Neural cell (in vitro differentiated cells): ENCODE results near the gene CLSTN2. TPM values are rescaled to one million over a fixed set of nuclear protein-coding genes. Genes with fewer than 3 reads are reported as not detected.

Source experiments
- H2AFZ ChIP-seq: fragments of 200-600, 300-800 bp; sonication (generic), shearing (Covaris generic); 2 replicates; pipeline ENCODE4 v1.6.0; 2014; ENCODE audit warnings: low read depth, mild to moderate bottlenecking, antibody characterized with exemption, low read length, moderate library complexity
- H3F3A ChIP-seq: fragments of 200-600 bp; shearing (Covaris generic); 2 replicates; pipeline ENCODE4 v1.6.1; 2016; ENCODE audit warnings: mild to moderate bottlenecking, moderate library complexity, mixed read lengths, antibody characterized with exemption, low read length; ENCODE audit not compliant: insufficient read depth, poor library complexity, severe bottlenecking
- H3K27ac ChIP-seq: fragments of 200-600, 300-800 bp; sonication (generic), shearing (Covaris generic); 2 replicates; pipeline ENCODE4 v1.5.1; 2014; ENCODE audit warnings: mild to moderate bottlenecking, low read length, moderate library complexity
- H3K27me3 ChIP-seq: fragments of 300-800, 200-600 bp; sonication (generic), shearing (Covaris generic); 2 replicates; pipeline ENCODE4 v1.6.0; 2014; ENCODE audit warnings: mild to moderate bottlenecking, low read depth, low read length, moderate library complexity; ENCODE audit not compliant: insufficient read depth
- H3K36me3 ChIP-seq: fragments of 300-800, 200-600 bp; sonication (generic), shearing (Covaris generic); 2 replicates; pipeline ENCODE4 v1.5.1; 2014; ENCODE audit warnings: mild to moderate bottlenecking, antibody characterized with exemption, low read length, moderate library complexity; ENCODE audit not compliant: insufficient read depth
- H3K4me2 ChIP-seq: fragments of 300-800, 200-600 bp; sonication (generic), shearing (Covaris generic); 2 replicates; pipeline ENCODE4 v1.6.0; 2014; ENCODE audit warnings: mild to moderate bottlenecking, low read length
- H3K4me3 ChIP-seq: fragments of 300-800, 200-600 bp; sonication (generic), shearing (Covaris generic); 2 replicates; pipeline ENCODE4 v1.5.1; 2014; ENCODE audit warnings: mild to moderate bottlenecking, low read length, moderate library complexity
- H3K79me2 ChIP-seq: fragments of 200-600 bp; shearing (Covaris generic); replicated peaks from 2 replicates; pipeline ENCODE4 v1.6.0; 2014; ENCODE audit warnings: mild to moderate bottlenecking, low read length, moderate library complexity; ENCODE audit not compliant: insufficient read depth
- H3K9ac ChIP-seq: fragments of 300-800, 200-600 bp; sonication (generic), shearing (Covaris generic); 2 replicates; pipeline ENCODE4 v1.6.1; 2016; ENCODE audit warnings: mild to moderate bottlenecking, low read length, mixed read lengths
- H3K9me2 ChIP-seq: fragments of 200-600 bp; shearing (Covaris generic); 2 replicates; pipeline ENCODE4 v1.6.1; 2016; ENCODE audit warnings: mild to moderate bottlenecking, low read length, mixed read lengths; ENCODE audit not compliant: insufficient read depth
- H3K9me3 ChIP-seq: fragments of 200-600, 300-800 bp; sonication (generic), shearing (Covaris generic); 2 replicates; pipeline ENCODE4 v1.6.1; 2016; ENCODE audit warnings: mild to moderate bottlenecking, mixed run types, low read length, moderate library complexity, mixed read lengths
- H4K20me1 ChIP-seq: fragments of 200-600 bp; shearing (Covaris generic); 2 replicates; pipeline ENCODE4 v1.6.1; 2016; ENCODE audit warnings: mild to moderate bottlenecking, mixed run types; ENCODE audit not compliant: insufficient read depth
- CTCF ChIP-seq: fragments of 450-650 bp; IDR thresholded peaks from 2 replicates; pipeline ENCODE4 v1.5.1; 2014; ENCODE audit warnings: antibody characterized with exemption, mild to moderate bottlenecking, moderate library complexity; ENCODE audit not compliant: poor library complexity, severe bottlenecking
- EP300 ChIP-seq: fragments of 450-650 bp; conservative IDR thresholded peaks from 2 replicates; pipeline ENCODE4 v1.6.1; 2014; ENCODE audit warnings: antibody characterized with exemption, mild to moderate bottlenecking, moderate library complexity; ENCODE audit not compliant: poor library complexity, severe bottlenecking
- EZH2 ChIP-seq: fragments of 200-600, 300-800 bp; shearing (Covaris generic), sonication (generic); IDR thresholded peaks from 2 replicates; pipeline ENCODE4 v1.6.1; 2014; ENCODE audit warnings: antibody characterized with exemption, low read length, borderline replicate concordance, mild to moderate bottlenecking; ENCODE audit not compliant: insufficient read depth, poor library complexity, severe bottlenecking
- MXI1 ChIP-seq: fragments of 450-650 bp; conservative IDR thresholded peaks from 2 replicates; pipeline ENCODE4 v1.6.1; 2014; ENCODE audit warnings: antibody characterized with exemption, mild to moderate bottlenecking; ENCODE audit not compliant: poor library complexity, severe bottlenecking
- POLR2AphosphoS5 ChIP-seq: IDR thresholded peaks from 2 replicates; pipeline ENCODE4 v1.6.1; 2012
- RAD21 ChIP-seq: fragments of 450-650 bp; conservative IDR thresholded peaks from 2 replicates; pipeline ENCODE4 v1.6.1; 2014; ENCODE audit warnings: antibody characterized with exemption, mild to moderate bottlenecking, moderate library complexity
- REST ChIP-seq: IDR thresholded peaks from 2 replicates; pipeline ENCODE4 v1.6.1; 2012; ENCODE audit warnings: borderline replicate concordance
- SMC3 ChIP-seq: fragments of 450-650 bp; conservative IDR thresholded peaks from 2 replicates; pipeline ENCODE4 v1.6.1; 2014; ENCODE audit warnings: antibody characterized with exemption, mild to moderate bottlenecking, moderate library complexity; ENCODE audit not compliant: poor library complexity
- TAF1 ChIP-seq: IDR thresholded peaks from 2 replicates; pipeline ENCODE4 v1.6.1; 2012; ENCODE audit warnings: low read depth
- polyA plus RNA-seq: library from polyadenylated mRNA; depleted of rRNA; stranded (reverse); fragments of >200 nt; gene quantifications from 2 replicates; pipeline ENCODE4 v1.2.3, GENCODE V29; 2014

CLSTN2 gene
- polyA plus RNA-seq, 1 donor from 2014 or later = 10.7 TPM

GRCh38 chr3:140398387-140398786 is 463.4 kb downstream of the CLSTN2 start:
- no peak overlapping the region for H3K9ac ChIP-seq
- no peak overlapping the region for H3K4me2 ChIP-seq
- no peak for TF ChIP-seq RAD21
- TF ChIP-seq EP300 = no peak
- TF ChIP-seq TAF1 = no peak
- no peak for TF ChIP-seq EZH2
- TF ChIP-seq POLR2AphosphoS5 = no peak
- TF ChIP-seq MXI1 = no peak
- no peak for TF ChIP-seq CTCF
- TF ChIP-seq SMC3 = no peak
- TF ChIP-seq REST = no peak
- no peaks in the 10 kb centered on the region for H3K9me2 ChIP-seq
- no peaks in the 10 kb centered on the region for H3K79me2 ChIP-seq
- no peaks in the 10 kb centered on the region for H3K27me3 ChIP-seq
- H3K27ac ChIP-seq = no peak overlapping the region
- no peaks in the 10 kb centered on the region for H3F3A ChIP-seq
- H3K36me3 ChIP-seq = no peaks in the 10 kb centered on the region
- H3K4me3 ChIP-seq = no peak overlapping the region
- no peak overlapping the region for H2AFZ ChIP-seq
- no peaks in the 10 kb centered on the region for H3K9me3 ChIP-seq
- H4K20me1 ChIP-seq = no peaks in the 10 kb centered on the region

GRCh38 chr3:140399871-140400270 is 464.9 kb downstream of the CLSTN2 start:
- Histone ChIP-seq H3K9me2 (no peaks in the 10 kb centered on the region), H3K79me2 (no peaks in the 10 kb centered on the region), H3K27me3 (no peaks in the 10 kb centered on the region), H3K9ac (no peak overlapping the region), H3K27ac (no peak overlapping the region), H2AFZ (no peak overlapping the region), H3K9me3 (no peaks in the 10 kb centered on the region), H3K4me2 (no peak overlapping the region), H4K20me1 (no peaks in the 10 kb centered on the region), H3K36me3 (no peaks in the 10 kb centered on the region), H3F3A (no peaks in the 10 kb centered on the region), H3K4me3 (no peak overlapping the region)
- TF ChIP-seq TAF1 (no peak), REST (no peak), EZH2 (no peak), POLR2AphosphoS5 (no peak), RAD21 (no peak), MXI1 (no peak), SMC3 (no peak), CTCF (no peak), EP300 (no peak)
